HFF-Myc (cell line): ENCODE results near the gene LCE3B.

ENCODE experiments used
- DNase-seq: peaks from one replicate; pipeline ENCODE4 v3.0.0-alpha.2; 2011; ENCODE audit warnings: low read depth; ENCODE audit errors: extremely low read depth
- H3K4me3 ChIP-seq: replicated peaks from 2 replicates; pipeline ENCODE4 v1.5.1; 2011; ENCODE audit warnings: low read depth, mild to moderate bottlenecking, control low read depth, low read length
- TF ChIP-seq, protein P1 (sequence below): IDR thresholded peaks from 2 replicates; pipeline ENCODE4 v1.5.1; 2012; ENCODE audit warnings: mild to moderate bottlenecking, low read depth, low read length, control low read depth; ENCODE audit errors: missing control alignments

Gene LCE3B

GRCh38 chr1:152654110-152654509 is 40.5 kb downstream of the LCE3B start:
- no peak overlapping the region for H3K4me3 ChIP-seq
- no peak for DNase-seq
- TF ChIP-seq, protein P1, sequence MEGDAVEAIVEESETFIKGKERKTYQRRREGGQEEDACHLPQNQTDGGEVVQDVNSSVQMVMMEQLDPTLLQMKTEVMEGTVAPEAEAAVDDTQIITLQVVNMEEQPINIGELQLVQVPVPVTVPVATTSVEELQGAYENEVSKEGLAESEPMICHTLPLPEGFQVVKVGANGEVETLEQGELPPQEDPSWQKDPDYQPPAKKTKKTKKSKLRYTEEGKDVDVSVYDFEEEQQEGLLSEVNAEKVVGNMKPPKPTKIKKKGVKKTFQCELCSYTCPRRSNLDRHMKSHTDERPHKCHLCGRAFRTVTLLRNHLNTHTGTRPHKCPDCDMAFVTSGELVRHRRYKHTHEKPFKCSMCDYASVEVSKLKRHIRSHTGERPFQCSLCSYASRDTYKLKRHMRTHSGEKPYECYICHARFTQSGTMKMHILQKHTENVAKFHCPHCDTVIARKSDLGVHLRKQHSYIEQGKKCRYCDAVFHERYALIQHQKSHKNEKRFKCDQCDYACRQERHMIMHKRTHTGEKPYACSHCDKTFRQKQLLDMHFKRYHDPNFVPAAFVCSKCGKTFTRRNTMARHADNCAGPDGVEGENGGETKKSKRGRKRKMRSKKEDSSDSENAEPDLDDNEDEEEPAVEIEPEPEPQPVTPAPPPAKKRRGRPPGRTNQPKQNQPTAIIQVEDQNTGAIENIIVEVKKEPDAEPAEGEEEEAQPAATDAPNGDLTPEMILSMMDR, result peak; percentile 52

- H3K4me3 ChIP-seq, result no peak overlapping the region
- no peak for DNase-seq
- TF ChIP-seq, protein P1, result no peak
Observed at GRCh38 chr1:152656459-152656858, 42.8 kb downstream of the LCE3B start.

DNA sequence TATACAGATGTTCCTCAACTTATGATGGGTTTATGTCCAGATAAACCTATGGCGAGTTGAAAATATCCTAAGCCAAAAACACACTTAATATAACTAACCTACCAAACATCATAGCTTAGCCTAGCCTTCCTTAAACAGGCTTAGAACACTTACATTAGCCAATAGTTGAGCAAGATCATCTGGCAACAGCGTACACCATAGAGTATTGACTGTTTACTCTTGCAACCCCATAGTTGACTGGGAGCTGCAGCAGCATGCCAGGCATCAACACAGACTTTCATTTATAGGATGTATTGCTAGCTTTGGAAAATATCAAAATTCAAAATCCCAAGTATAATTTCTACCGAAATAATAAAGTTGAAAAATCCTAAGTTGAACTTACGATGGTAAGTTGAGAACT is 44.1 kb downstream of the LCE3B start:
- TF ChIP-seq, protein P1, result no peak
- H3K4me3 ChIP-seq, result no peak overlapping the region
- no peak for DNase-seq

DNA sequence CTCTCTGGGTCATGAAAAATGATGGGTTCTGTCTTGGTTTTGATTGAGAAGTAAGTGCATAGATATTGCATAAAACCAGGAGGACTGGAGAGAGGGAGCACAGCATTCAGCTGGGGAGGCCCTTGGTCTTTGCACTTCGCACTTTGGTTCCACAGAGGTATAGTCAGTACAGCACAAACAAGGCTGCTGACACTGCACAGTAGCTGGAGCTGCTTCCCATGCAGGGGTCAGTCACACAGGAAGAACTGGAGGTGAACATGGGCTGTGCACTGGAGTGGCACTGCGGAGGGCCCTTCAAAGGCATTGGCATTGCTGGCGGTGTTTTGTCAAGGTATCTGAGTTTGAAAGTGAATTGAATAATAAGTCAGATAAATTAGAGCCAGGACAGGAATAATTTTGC is 45.0 kb downstream of the LCE3B start:
- TF ChIP-seq, protein P1, result no peak
- DNase-seq, result no peak
- H3K4me3 ChIP-seq, result no peak overlapping the region

- H3K4me3 ChIP-seq, result no peak within 1 kb of the TSS
- DNase-seq, result no peak
- TF ChIP-seq, protein P1, result no peak
Observed at GRCh38 chr1:152663098-152663497, 49.5 kb downstream of the LCE3B start, which contains the start of gene LCE2D. TSS of gene LCE2D (plus strand) at chr1:152663380. CDS start at chr1:152664106, 726 bp downstream.
